WTC11 (cell line): ENCODE measurements around the gene C14orf132.

Source experiments
- ATF2 ChIP-seq: sonication (generic); formaldehyde crosslinking; IDR thresholded peaks from 2 replicates; pipeline ENCODE4 v1.8.1; 2022; ENCODE audit warnings: low read depth, missing genetic modification reagents, borderline replicate concordance
- ATF3 ChIP-seq: sonication (generic); formaldehyde crosslinking; conservative IDR thresholded peaks from 2 replicates; pipeline ENCODE4 v1.8.1; 2022; ENCODE audit warnings: mild to moderate bottlenecking, missing genetic modification reagents
- CREB1 ChIP-seq: sonication (generic); formaldehyde crosslinking; IDR thresholded peaks from 2 replicates; pipeline ENCODE4 v1.8.0; 2023; ENCODE audit warnings: mild to moderate bottlenecking, missing genetic modification reagents
- CREM ChIP-seq: sonication (generic); formaldehyde crosslinking; IDR thresholded peaks from 2 replicates; pipeline ENCODE4 v1.8.1; 2022; ENCODE audit warnings: mild to moderate bottlenecking, missing genetic modification reagents, moderate library complexity
- CTCF ChIP-seq: fragments of 200-600 bp; IDR thresholded peaks from 2 replicates; pipeline ENCODE4 v1.8.0; 2022; ENCODE audit warnings: antibody characterized with exemption
- ESRRA ChIP-seq: sonication (generic); formaldehyde crosslinking; IDR thresholded peaks from 2 replicates; pipeline ENCODE4 v1.8.1; 2022; ENCODE audit warnings: mild to moderate bottlenecking, missing genetic modification reagents, borderline replicate concordance
- FOXK1 ChIP-seq: sonication (generic); formaldehyde crosslinking; IDR thresholded peaks from 2 replicates; pipeline ENCODE4 v1.8.0; 2022; ENCODE audit warnings: mild to moderate bottlenecking, moderate library complexity, missing genetic modification reagents
- JUN ChIP-seq: sonication (generic); formaldehyde crosslinking; IDR thresholded peaks from 2 replicates; pipeline ENCODE4 v1.8.0; 2023; ENCODE audit warnings: mild to moderate bottlenecking, missing genetic modification reagents
- MAX ChIP-seq: sonication (generic); formaldehyde crosslinking; IDR thresholded peaks from 2 replicates; pipeline ENCODE4 v1.8.0; 2022; ENCODE audit warnings: mild to moderate bottlenecking, missing genetic modification reagents
- TEAD4 ChIP-seq: sonication (generic); formaldehyde crosslinking; IDR thresholded peaks from 2 replicates; pipeline ENCODE4 v1.8.0; 2022; ENCODE audit warnings: mild to moderate bottlenecking, missing genetic modification reagents
- ZNF121 ChIP-seq: sonication (generic); formaldehyde crosslinking; IDR thresholded peaks from 2 replicates; pipeline ENCODE4 v1.8.0; 2023; ENCODE audit warnings: missing genetic modification reagents
- ZNF281 ChIP-seq: sonication (generic); formaldehyde crosslinking; IDR thresholded peaks from 2 replicates; pipeline ENCODE4 v1.8.0; 2023; ENCODE audit warnings: mild to moderate bottlenecking, missing genetic modification reagents
- TF ChIP-seq, protein P1 (sequence below): sonication (generic); formaldehyde crosslinking; IDR thresholded peaks from 2 replicates; pipeline ENCODE4 v1.8.1; 2023; ENCODE audit warnings: mild to moderate bottlenecking, missing genetic modification reagents, moderate library complexity

DNA sequence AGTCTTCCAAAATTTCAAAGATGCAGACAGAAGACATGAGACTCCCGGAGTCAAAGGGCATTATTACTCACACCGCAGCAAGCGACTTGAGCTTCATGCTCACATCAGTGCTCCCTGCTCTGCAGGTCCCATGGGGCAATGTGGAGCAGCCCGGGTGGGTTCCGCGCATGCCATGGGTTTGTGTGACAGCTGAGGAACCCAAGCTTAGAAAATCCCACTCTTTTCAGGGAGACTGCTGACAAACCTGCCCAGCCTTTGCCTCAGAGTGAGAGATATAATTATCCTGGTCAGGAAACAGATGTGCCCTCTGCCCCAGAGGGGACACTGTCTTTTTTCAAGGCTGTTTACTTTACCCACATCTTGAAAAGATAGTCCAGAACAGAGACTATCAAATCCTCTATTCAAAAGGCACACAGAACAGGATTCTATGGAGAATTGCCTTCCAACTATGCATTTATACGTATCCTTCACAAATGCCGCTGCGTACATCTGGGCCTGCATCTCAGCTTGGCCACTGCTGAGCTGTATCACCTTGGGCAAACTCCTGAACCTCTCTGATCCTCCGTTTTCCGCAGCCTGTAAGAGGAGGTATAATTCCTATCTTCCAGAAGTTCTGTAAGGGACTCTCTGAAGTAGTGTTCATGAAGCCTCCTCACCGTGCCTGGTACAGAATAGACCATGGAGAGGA lies 16.0 kb downstream of the C14orf132 start:
- no peak for TF ChIP-seq FOXK1 (CRISPR knock-in tag)
- no peak for TF ChIP-seq ESRRA (CRISPR knock-in tag)
- no peak for TF ChIP-seq JUN
- no peak for TF ChIP-seq CTCF
- TF ChIP-seq ATF2 (CRISPR knock-in tag), result no peak
- TF ChIP-seq CREM, result no peak
- no peak for TF ChIP-seq ZNF121 (CRISPR knock-in tag)
- TF ChIP-seq, protein P1, sequence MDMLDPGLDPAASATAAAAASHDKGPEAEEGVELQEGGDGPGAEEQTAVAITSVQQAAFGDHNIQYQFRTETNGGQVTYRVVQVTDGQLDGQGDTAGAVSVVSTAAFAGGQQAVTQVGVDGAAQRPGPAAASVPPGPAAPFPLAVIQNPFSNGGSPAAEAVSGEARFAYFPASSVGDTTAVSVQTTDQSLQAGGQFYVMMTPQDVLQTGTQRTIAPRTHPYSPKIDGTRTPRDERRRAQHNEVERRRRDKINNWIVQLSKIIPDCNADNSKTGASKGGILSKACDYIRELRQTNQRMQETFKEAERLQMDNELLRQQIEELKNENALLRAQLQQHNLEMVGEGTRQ (CRISPR knock-in tag), result no peak
- TF ChIP-seq TEAD4 (CRISPR knock-in tag), result no peak
- no peak for TF ChIP-seq ZNF281 (CRISPR knock-in tag)
- TF ChIP-seq CREB1 (CRISPR knock-in tag), result no peak
- TF ChIP-seq MAX (CRISPR knock-in tag), result no peak
- TF ChIP-seq ATF3 (CRISPR knock-in tag), result no peak
